MCF 10A (cell line): Measurements from ENCODE around the gene HHIPL1. TPM values are rescaled to one million over a fixed set of nuclear protein-coding genes. Genes with fewer than 3 reads are reported as not detected.

ENCODE experiments used
- BruUV-seq: library from RNA; stranded (reverse); fragments of 400-500 nt; replicated peaks from 2 replicates; lab custom pipeline; 2021; lab: Mats Ljungman, UMichigan
- CTCF ChIA-PET: fragments of 300-600 bp; sonication (Branson Sonifier 250); formaldehyde crosslinking; extraction: SDS; loops from one replicate; lab custom pipeline; 2021; ENCODE audit warnings: antibody characterized with exemption, inconsistent platforms; lab: Yijun Ruan, JAX
- POLR2A ChIA-PET: fragments of 300-600, 350-650 bp; sonication (Branson Sonifier 250); formaldehyde crosslinking; extraction: SDS; loops from one replicate; lab custom pipeline; 2020; ENCODE audit warnings: antibody characterized with exemption, inconsistent platforms; lab: Yijun Ruan, JAX
- DNase-seq: peaks from one replicate; pipeline ENCODE4 v3.0.0-alpha.2; 2018; ENCODE audit not compliant: unreplicated experiment
- H3K27ac Mint-ChIP-seq: one replicate; pipeline ENCODE4 v1.8.0; 2022; ENCODE audit warnings: mild to moderate bottlenecking, low read depth, mixed read lengths; ENCODE audit not compliant: unreplicated experiment
- H3K27me3 Mint-ChIP-seq: one replicate; pipeline ENCODE4 v1.8.0; 2022; ENCODE audit warnings: mixed read lengths; ENCODE audit not compliant: insufficient read depth, unreplicated experiment
- H3K36me3 Mint-ChIP-seq: one replicate; pipeline ENCODE4 v1.8.0; 2022; ENCODE audit warnings: mild to moderate bottlenecking, moderate library complexity, mixed read lengths; ENCODE audit not compliant: insufficient read depth, unreplicated experiment
- H3K4me1 Mint-ChIP-seq: one replicate; pipeline ENCODE4 v1.8.0; 2022; ENCODE audit warnings: mixed read lengths; ENCODE audit not compliant: insufficient read depth, unreplicated experiment
- H3K4me3 Mint-ChIP-seq: one replicate; pipeline ENCODE4 v1.8.0; 2022; ENCODE audit warnings: mild to moderate bottlenecking, moderate library complexity, mixed read lengths; ENCODE audit not compliant: unreplicated experiment
- H3K9me3 Mint-ChIP-seq: one replicate; pipeline ENCODE4 v1.8.0; 2022; ENCODE audit warnings: mixed read lengths; ENCODE audit not compliant: unreplicated experiment
- intact Hi-C: fragments of 100-400 bp; cut with micrococcal nuclease; formaldehyde crosslinking; loops from 2 replicates; pipeline ENCODE4 v1.14.1; 2022
- total RNA-seq: library from RNA; stranded (reverse); gene quantifications from 2 replicates; pipeline ENCODE4 v1.2.3, GENCODE V29; 2022
- TF ChIP-seq, protein P1 (sequence below): fragments of 200-600 bp; IDR thresholded peaks from one replicate; pipeline ENCODE4 v1.8.0; 2022; ENCODE audit warnings: antibody characterized with exemption, mild to moderate bottlenecking; ENCODE audit not compliant: unreplicated experiment

HHIPL1 gene
- total RNA-seq, 1 experiment from 2014 or later = not detected

DNA sequence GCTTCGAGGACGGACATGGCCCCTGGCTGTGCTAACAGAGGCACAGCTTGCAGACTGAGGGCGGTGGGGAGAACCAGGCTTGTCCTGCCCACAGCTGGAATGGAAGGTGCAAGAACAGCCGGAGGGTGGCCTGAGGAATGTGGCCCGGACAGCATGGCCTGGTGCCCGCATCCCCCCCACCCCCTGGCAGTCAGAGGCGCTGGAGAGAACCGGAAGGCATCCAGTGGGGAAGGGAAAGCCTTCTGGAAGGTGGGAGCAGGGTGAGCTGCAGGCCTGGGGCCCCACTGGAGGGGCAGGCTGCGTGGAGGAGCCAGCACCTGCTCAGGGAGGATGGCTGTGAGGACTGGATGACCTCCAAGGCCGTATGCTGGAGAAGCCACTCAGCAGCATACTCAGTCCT lies 31.0 kb downstream of the HHIPL1 start:
- no peaks in the 10 kb centered on the region for H3K36me3 Mint-ChIP-seq
- intact Hi-C loops = no loop called here
- TF ChIP-seq, protein P1, sequence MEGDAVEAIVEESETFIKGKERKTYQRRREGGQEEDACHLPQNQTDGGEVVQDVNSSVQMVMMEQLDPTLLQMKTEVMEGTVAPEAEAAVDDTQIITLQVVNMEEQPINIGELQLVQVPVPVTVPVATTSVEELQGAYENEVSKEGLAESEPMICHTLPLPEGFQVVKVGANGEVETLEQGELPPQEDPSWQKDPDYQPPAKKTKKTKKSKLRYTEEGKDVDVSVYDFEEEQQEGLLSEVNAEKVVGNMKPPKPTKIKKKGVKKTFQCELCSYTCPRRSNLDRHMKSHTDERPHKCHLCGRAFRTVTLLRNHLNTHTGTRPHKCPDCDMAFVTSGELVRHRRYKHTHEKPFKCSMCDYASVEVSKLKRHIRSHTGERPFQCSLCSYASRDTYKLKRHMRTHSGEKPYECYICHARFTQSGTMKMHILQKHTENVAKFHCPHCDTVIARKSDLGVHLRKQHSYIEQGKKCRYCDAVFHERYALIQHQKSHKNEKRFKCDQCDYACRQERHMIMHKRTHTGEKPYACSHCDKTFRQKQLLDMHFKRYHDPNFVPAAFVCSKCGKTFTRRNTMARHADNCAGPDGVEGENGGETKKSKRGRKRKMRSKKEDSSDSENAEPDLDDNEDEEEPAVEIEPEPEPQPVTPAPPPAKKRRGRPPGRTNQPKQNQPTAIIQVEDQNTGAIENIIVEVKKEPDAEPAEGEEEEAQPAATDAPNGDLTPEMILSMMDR = no peak
- POLR2A ChIA-PET = interaction anchor here (0.9 kb wide), 1 partner anchor 8 kb away, joined by 3 read pairs; no protein-coding TSS in a partner anchor
- no peak overlapping the region for H3K4me3 Mint-ChIP-seq
- CTCF ChIA-PET = no interaction called here
- H3K27me3 Mint-ChIP-seq = no peaks in the 10 kb centered on the region
- no peak for DNase-seq
- H3K27ac Mint-ChIP-seq = no peak overlapping the region
- peaks cover 6% of the 10 kb centered on the region for H3K4me1 Mint-ChIP-seq
- no TSS peak for BruUV-seq
- H3K9me3 Mint-ChIP-seq = no peaks in the 10 kb centered on the region

GRCh38 chr14:99676657-99677056 lies 31.7 kb downstream of the HHIPL1 start:
- no TSS peak for BruUV-seq
- peaks cover 6% of the 10 kb centered on the region for H3K4me1 Mint-ChIP-seq
- intact Hi-C loops = no loop called here
- peak; percentile 54 for DNase-seq
- no peak overlapping the region for H3K27ac Mint-ChIP-seq
- CTCF ChIA-PET = interaction anchor here (1.1 kb wide), 1 partner anchor 11 kb away, joined by 3 read pairs; no protein-coding TSS in a partner anchor
- H3K36me3 Mint-ChIP-seq = no peaks in the 10 kb centered on the region
- no peaks in the 10 kb centered on the region for H3K27me3 Mint-ChIP-seq
- H3K4me3 Mint-ChIP-seq = no peak overlapping the region
- POLR2A ChIA-PET = interaction anchor here (0.5 to 0.9 kb wide), 2 partner anchors 9 to 87 kb away, joined by 3 read pairs; no protein-coding TSS in a partner anchor
- H3K9me3 Mint-ChIP-seq = no peaks in the 10 kb centered on the region
- TF ChIP-seq, protein P1 = no peak

DNA sequence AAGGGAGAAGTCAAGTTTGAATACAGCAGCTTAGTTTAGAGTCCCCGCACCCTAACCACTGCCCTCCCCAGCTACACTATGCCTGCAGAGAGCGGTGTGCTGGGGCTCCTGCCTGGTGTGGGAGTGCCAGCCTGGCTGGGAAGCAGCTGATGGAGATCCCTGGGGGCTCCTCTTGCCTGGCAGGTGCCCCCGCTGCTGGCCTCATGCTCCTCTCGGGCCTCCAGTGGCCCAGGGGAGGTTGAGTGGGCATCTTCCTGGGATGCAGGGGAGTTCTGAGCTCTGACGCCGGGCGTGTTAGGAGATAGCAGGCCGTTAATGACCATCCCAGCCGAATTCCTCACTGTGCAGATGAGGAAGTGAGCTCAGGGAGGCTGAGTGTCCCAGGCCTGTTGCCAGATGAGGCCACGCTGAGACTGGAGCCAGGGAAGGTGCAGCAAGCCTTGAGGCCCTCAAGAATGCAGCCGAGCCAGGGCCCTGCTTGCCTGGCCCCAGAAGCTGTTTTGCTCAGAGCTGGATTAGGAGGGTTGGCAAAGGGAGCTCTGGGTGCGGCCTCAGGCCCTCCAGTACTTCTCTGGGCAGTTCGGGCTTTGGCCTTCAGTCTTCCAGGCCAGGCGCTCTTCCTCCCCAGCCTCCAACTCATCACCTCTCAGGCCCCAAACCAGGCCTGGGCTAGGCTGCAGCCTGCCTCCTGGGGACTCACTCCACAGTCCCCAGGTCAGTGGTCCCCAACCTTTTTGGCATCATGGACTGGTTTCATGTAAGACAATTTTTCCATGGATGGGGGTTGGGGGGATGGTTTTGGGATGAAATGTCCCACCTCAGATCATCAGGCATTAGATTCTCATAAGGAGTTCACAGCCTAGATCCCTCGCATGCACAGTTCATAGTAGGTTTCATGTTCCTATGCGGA lies 32.6 kb downstream of the HHIPL1 start:
- Mint-ChIP-seq H3K27me3 (no peaks in the 10 kb centered on the region), H3K9me3 (no peaks in the 10 kb centered on the region), H3K4me3 (no peak overlapping the region), H3K36me3 (no peaks in the 10 kb centered on the region), H3K4me1 (peaks cover 7% of the 10 kb centered on the region), H3K27ac (no peak overlapping the region)
- DNase-seq = peak; percentile 55
- intact Hi-C loops = no loop called here
- TF ChIP-seq, protein P1 = no peak
- BruUV-seq = no TSS peak
- ChIA-PET POLR2A (interaction anchor here (0.5 kb wide), 1 partner anchor 88 kb away, joined by 3 read pairs; no protein-coding TSS in a partner anchor), CTCF (interaction anchor here (1.1 to 5.5 kb wide), 3 partner anchors 12 to 209 kb away, joined by 3 to 75 read pairs (median 3); no protein-coding TSS in a partner anchor)

- Mint-ChIP-seq H3K4me3 (no peak overlapping the region), H3K9me3 (no peaks in the 10 kb centered on the region), H3K27me3 (no peaks in the 10 kb centered on the region), H3K4me1 (peaks cover 12% of the 10 kb centered on the region), H3K27ac (no peak overlapping the region), H3K36me3 (no peaks in the 10 kb centered on the region)
- BruUV-seq = no TSS peak
- intact Hi-C loops = no loop called here
- ChIA-PET POLR2A (no interaction called here), CTCF (interaction anchor here (1.5 to 5.5 kb wide), 2 partner anchors 50 to 208 kb away, joined by 3 to 75 read pairs; no protein-coding TSS in a partner anchor)
- no peak for DNase-seq
- TF ChIP-seq, protein P1 = no peak
Observed at GRCh38 chr14:99678198-99678597, 33.3 kb downstream of the HHIPL1 start.
